ENCODE results near the gene VWC2L. TPM values are rescaled to one million over a fixed set of nuclear protein-coding genes. Genes with fewer than 3 reads are reported as not detected.

VWC2L gene
- polyA plus RNA-seq, 1 experiment = not detected

DNA sequence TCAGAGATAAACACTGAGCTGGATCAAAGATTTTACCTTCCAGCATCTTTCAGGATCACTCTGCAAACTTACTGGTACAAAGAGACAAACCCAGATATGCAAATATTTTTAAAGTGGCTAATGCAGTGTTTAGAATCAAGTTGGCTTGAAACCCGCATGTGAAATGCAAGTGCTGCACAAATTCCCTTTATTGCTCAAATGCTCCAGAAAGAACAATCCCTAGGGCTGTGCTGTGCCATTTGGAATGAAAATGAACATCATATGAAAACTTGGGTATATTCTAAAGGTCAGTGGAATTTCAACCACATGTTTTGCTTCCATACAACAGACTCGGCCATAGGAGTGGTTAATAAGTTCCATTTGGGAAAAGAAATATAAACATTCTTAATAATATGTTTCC lies 139.1 kb downstream of the VWC2L start:
- Histone ChIP-seq H3K36me3 (ENCODE audit: control insufficient read depth, insufficient read depth, low read length) (no peaks in the 10 kb centered on the region), H3K4me3 (ENCODE audit: low read depth, low read length) (no peak overlapping the region), H3K27me3 (ENCODE audit: control insufficient read depth, insufficient read depth, low read length) (no peaks in the 10 kb centered on the region)
- TF ChIP-seq, protein P1, sequence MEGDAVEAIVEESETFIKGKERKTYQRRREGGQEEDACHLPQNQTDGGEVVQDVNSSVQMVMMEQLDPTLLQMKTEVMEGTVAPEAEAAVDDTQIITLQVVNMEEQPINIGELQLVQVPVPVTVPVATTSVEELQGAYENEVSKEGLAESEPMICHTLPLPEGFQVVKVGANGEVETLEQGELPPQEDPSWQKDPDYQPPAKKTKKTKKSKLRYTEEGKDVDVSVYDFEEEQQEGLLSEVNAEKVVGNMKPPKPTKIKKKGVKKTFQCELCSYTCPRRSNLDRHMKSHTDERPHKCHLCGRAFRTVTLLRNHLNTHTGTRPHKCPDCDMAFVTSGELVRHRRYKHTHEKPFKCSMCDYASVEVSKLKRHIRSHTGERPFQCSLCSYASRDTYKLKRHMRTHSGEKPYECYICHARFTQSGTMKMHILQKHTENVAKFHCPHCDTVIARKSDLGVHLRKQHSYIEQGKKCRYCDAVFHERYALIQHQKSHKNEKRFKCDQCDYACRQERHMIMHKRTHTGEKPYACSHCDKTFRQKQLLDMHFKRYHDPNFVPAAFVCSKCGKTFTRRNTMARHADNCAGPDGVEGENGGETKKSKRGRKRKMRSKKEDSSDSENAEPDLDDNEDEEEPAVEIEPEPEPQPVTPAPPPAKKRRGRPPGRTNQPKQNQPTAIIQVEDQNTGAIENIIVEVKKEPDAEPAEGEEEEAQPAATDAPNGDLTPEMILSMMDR (IDR thresholded peaks at IDR 0.05; ENCODE audit: insufficient read depth, low read depth, low read length) = no peak
- DNase-seq (ENCODE audit: low read depth) = no peak
- POLR2A ChIA-PET = no interaction called here
- CTCF ChIA-PET = no interaction called here

DNA sequence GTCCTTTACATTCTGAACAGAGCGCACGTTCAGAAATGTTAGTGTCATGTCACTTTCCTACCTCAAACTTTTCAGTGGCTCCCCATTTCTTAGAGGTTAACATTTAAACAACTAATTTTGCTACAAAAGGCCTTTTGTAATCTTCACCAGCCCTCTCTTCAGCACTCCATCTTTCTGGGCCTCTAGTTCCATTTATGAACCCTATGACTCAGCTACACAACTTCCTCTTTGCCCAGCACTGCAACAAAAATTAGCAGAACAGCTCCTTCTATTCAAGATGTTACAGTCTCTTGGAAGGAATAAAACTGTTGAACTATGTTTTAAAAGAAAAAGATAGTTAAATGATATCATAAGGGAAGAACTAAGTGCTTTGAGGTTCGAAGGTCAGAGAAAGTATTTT lies 139.9 kb downstream of the VWC2L start:
- POLR2A ChIA-PET = no interaction called here
- Histone ChIP-seq H3K4me3 (ENCODE audit: low read depth, low read length) (no peak overlapping the region), H3K27me3 (ENCODE audit: control insufficient read depth, insufficient read depth, low read length) (no peaks in the 10 kb centered on the region), H3K36me3 (ENCODE audit: control insufficient read depth, insufficient read depth, low read length) (no peaks in the 10 kb centered on the region)
- TF ChIP-seq, protein P1 (IDR thresholded peaks at IDR 0.05; ENCODE audit: insufficient read depth, low read depth, low read length) = no peak
- CTCF ChIA-PET = no interaction called here
- no peak for DNase-seq (ENCODE audit: low read depth)

DNA sequence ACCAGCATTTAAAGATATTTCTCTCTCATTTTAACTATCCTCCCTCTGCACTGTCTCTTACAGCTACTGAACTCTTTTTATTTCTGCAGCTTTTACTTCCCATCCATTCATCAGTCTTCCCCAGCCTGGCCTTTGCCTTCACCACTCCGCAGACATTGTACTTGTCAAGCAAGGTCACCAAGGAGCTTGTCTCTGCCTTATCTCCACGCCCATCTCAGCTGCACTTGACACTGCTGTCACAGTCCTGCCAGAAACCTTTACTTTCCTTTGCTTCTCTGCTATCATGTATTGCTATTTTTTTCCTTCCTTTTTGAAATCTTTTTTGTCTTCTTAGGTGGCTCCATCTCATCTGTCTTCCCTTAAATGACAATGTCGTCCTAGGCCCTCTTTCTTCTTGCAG lies 147.0 kb downstream of the VWC2L start:
- no peak for DNase-seq (ENCODE audit: low read depth)
- CTCF ChIA-PET = interaction anchor here (0.7 kb wide), 1 partner anchor 10 kb away, joined by 3 read pairs; no protein-coding TSS in a partner anchor
- H3K4me3 ChIP-seq (ENCODE audit: low read depth, low read length) = no peak overlapping the region
- H3K27me3 ChIP-seq (ENCODE audit: control insufficient read depth, insufficient read depth, low read length) = no peaks in the 10 kb centered on the region
- no peaks in the 10 kb centered on the region for H3K36me3 ChIP-seq (ENCODE audit: control insufficient read depth, insufficient read depth, low read length)
- TF ChIP-seq, protein P1 (IDR thresholded peaks at IDR 0.05; ENCODE audit: insufficient read depth, low read depth, low read length) = no peak
- POLR2A ChIA-PET = no interaction called here

DNA sequence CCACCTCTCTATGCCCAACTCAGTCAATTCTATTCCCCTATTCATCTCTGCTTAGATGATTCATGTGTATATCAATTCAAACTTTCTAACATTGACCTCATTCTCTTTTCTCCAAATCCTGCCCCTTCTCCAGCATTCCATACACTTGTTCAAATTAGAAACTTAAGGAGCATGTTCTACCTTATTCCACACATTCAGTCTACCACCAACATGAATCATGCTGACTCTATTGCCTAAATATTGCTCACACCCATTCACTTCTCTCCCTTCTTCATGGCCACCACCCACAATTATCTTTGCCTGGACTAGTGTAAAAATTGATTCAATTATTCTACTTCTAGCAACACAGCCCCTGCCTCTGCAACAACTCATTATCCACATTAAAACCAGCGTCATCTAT lies 147.5 kb downstream of the VWC2L start:
- TF ChIP-seq, protein P1 (IDR thresholded peaks at IDR 0.05; ENCODE audit: insufficient read depth, low read depth, low read length) = no peak
- ChIA-PET POLR2A (no interaction called here), CTCF (no interaction called here)
- H3K36me3 ChIP-seq (ENCODE audit: control insufficient read depth, insufficient read depth, low read length) = no peaks in the 10 kb centered on the region
- no peak for DNase-seq (ENCODE audit: low read depth)
- no peak overlapping the region for H3K4me3 ChIP-seq (ENCODE audit: low read depth, low read length)
- no peaks in the 10 kb centered on the region for H3K27me3 ChIP-seq (ENCODE audit: control insufficient read depth, insufficient read depth, low read length)

DNA sequence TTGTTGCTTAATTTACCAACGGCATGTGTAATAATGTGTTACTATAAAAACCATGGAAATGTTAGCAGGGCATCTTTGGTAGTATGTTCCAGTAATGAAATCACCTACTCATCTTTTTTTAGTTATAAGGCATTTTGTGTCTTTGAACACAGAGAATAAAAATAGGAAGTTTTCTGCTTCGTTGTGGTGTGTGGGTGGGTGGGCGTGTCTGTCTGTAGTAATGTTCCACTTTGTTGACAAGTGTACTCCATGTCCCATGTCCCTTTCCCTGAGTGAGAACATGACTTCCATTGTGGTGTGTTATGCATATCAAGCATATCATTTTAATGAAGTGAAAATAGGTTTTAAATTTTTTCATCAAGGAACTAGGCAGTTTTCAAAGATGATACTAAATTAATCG lies 149.3 kb downstream of the VWC2L start:
- no peak overlapping the region for H3K4me3 ChIP-seq (ENCODE audit: low read depth, low read length)
- POLR2A ChIA-PET = no interaction called here
- DNase-seq (ENCODE audit: low read depth) = no peak
- CTCF ChIA-PET = no interaction called here
- TF ChIP-seq, protein P1 (IDR thresholded peaks at IDR 0.05; ENCODE audit: insufficient read depth, low read depth, low read length) = no peak
- no peaks in the 10 kb centered on the region for H3K27me3 ChIP-seq (ENCODE audit: control insufficient read depth, insufficient read depth, low read length)
- H3K36me3 ChIP-seq (ENCODE audit: control insufficient read depth, insufficient read depth, low read length) = no peaks in the 10 kb centered on the region

Measured in BJ (cell line).